BLaER1 (cell line): ENCODE data around the gene KCTD20.
"Not testable (repeated sequence)": the region's sequence is repeated elsewhere in the genome, so short reads cannot be mapped to it uniquely, and the experiment has no call there.

Experiments
- H3K27ac ChIP-seq: shearing (Covaris generic); formaldehyde crosslinking; 2 replicates; pipeline ENCODE4 v1.8.1; 2022
- H3K27me3 ChIP-seq: shearing (Covaris generic); formaldehyde crosslinking; 2 replicates; pipeline ENCODE4 v1.8.1; 2022
- H3K36me3 ChIP-seq: shearing (Covaris generic); formaldehyde crosslinking; 2 replicates; pipeline ENCODE4 v1.8.1; 2022
- H3K4me1 ChIP-seq: shearing (Covaris generic); formaldehyde crosslinking; 2 replicates; pipeline ENCODE4 v1.8.1; 2022
- H3K4me2 ChIP-seq: shearing (Covaris generic); formaldehyde crosslinking; 2 replicates; pipeline ENCODE4 v1.8.1; 2022
- H3K4me3 ChIP-seq: shearing (Covaris generic); formaldehyde crosslinking; 2 replicates; pipeline ENCODE4 v1.8.1; 2022
- H3K9ac ChIP-seq: shearing (Covaris generic); formaldehyde crosslinking; 2 replicates; pipeline ENCODE4 v1.8.1; 2022
- H3K9me3 ChIP-seq: shearing (Covaris generic); formaldehyde crosslinking; 2 replicates; pipeline ENCODE4 v1.8.1; 2022
- H4K20me1 ChIP-seq: shearing (Covaris generic); formaldehyde crosslinking; 2 replicates; pipeline ENCODE4 v1.8.1; 2022
- Cebpa-rat ChIP-seq: shearing (Covaris generic); IDR thresholded peaks from 2 replicates; pipeline ENCODE4 v1.8.1; 2022

Gene KCTD20

DNA sequence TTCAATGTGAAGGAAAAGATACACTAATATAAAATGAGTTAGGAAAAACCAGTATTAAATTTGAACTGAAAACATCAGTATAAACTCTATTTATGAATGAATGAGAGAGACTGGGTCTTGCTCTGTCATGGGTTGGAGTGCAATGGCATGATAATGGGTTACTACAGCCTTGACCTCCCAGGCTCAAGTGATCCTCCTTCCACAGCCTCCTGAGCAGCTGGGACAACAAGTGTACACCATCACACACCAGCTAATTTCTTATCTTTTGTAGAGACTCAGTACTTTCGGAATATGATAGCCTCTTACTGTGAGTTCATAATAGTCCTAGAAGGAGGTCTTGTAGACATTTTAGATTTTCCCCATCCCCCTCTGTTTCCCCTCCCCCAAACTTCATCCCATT, 21.4 kb downstream of the KCTD20 start:
- H3K36me3 ChIP-seq: peaks cover 37% of the 10 kb centered on the region
- H3K27me3 ChIP-seq: no peaks in the 10 kb centered on the region
- H3K9me3 ChIP-seq: peaks cover 20% of the 10 kb centered on the region; the same call in 1 of the 2 replicates
- peaks cover 62% of the 10 kb centered on the region for H4K20me1 ChIP-seq
- H3K9ac ChIP-seq: no peak overlapping the region
- H3K27ac ChIP-seq: no peak overlapping the region
- no peak overlapping the region for H3K4me2 ChIP-seq
- H3K4me1 ChIP-seq: peaks cover 11% of the 10 kb centered on the region
- no peak for TF ChIP-seq Cebpa-rat
- H3K4me3 ChIP-seq: no peak overlapping the region

DNA sequence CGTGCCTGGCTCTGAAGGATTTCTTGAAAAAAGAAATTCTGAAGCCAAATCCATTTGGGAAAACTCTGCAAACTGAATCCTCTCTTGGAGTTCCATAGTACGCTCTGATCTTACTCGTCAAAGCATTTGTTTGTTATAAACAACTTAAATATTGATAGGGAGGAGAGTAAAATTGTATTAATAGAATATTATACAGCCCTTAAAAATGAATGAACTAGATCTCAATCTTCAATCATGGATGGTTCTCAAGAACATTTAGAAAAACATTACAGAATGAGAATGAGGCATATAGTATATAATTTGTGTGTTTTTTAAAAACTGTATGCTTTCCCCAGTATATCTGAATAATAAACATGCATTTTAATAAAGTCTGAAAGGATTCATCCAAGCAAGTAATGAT, 24.8 kb downstream of the KCTD20 start:
- no peak for TF ChIP-seq Cebpa-rat
- Histone ChIP-seq H3K4me1 (peaks cover 22% of the 10 kb centered on the region), H3K27ac (no peak overlapping the region), H3K4me2 (no peak overlapping the region), H3K4me3 (no peak overlapping the region), H3K9ac (no peak overlapping the region), H3K27me3 (no peaks in the 10 kb centered on the region), H3K9me3 (peaks cover 15% of the 10 kb centered on the region; the same call in 1 of the 2 replicates), H4K20me1 (peaks cover 44% of the 10 kb centered on the region), H3K36me3 (peaks cover 55% of the 10 kb centered on the region)

DNA sequence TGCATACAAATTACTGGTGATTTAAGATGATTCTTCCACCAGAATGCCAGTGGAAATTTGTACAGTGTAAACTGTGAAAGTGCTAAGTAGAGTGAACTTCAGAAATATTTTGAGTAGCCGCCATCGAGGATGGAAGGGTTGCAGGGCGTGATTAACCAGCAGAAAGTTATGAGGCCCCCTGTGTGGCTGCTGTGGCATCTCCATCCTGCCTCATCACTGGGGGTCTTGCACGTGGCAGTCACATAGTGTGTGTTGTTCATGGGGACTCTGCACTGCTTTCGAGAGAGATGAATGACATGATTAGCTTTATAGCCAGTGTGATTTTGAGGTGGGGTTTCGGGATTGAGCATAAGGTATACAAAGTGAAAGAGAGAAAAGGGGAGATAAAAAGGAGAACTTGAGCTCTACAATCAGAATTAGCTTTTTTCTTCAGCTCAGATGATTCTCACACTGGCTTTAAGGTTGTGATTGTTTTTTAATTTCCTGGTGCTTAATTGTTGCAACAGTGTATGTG, 26.4 kb downstream of the KCTD20 start:
- Histone ChIP-seq H3K27ac (no peak overlapping the region), H3K36me3 (peaks cover 58% of the 10 kb centered on the region), H3K9ac (no peak overlapping the region), H3K9me3 (peaks cover 15% of the 10 kb centered on the region; the same call in 1 of the 2 replicates), H3K4me2 (peak overlapping the region; percentile 25), H3K4me3 (no peak overlapping the region), H3K4me1 (peaks cover 29% of the 10 kb centered on the region), H3K27me3 (no peaks in the 10 kb centered on the region), H4K20me1 (peaks cover 28% of the 10 kb centered on the region)
- TF ChIP-seq Cebpa-rat: no peak

DNA sequence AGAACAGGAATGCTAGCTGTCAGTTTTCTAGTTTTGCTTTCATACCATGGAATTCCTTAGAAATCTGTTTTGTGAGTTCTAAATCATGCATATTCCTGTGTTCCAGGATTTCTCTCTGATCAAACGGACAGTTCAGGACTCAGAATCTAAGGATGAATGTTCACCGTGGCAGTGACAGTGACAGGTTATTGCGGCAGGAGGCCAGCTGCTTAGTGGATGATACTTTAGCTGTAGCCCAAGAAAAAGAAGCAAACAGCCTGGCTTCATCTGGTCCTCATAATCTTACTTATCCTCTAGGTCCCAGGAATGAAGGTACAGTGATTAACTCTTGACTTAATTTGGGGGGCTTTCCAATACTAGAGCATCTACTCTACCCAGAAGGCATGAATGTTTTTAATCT, 27.1 kb downstream of the KCTD20 start:
- Histone ChIP-seq H3K4me3 (no peak overlapping the region), H4K20me1 (peaks cover 26% of the 10 kb centered on the region), H3K27me3 (no peaks in the 10 kb centered on the region), H3K9ac (no peak overlapping the region), H3K27ac (0 out of 2 replicates have a peak overlapping the region, but pooled peaks have one; percentile 18), H3K4me2 (no peak overlapping the region), H3K4me1 (peaks cover 36% of the 10 kb centered on the region), H3K36me3 (peaks cover 65% of the 10 kb centered on the region), H3K9me3 (peaks cover 15% of the 10 kb centered on the region; the same call in 1 of the 2 replicates)
- TF ChIP-seq Cebpa-rat: no peak

DNA sequence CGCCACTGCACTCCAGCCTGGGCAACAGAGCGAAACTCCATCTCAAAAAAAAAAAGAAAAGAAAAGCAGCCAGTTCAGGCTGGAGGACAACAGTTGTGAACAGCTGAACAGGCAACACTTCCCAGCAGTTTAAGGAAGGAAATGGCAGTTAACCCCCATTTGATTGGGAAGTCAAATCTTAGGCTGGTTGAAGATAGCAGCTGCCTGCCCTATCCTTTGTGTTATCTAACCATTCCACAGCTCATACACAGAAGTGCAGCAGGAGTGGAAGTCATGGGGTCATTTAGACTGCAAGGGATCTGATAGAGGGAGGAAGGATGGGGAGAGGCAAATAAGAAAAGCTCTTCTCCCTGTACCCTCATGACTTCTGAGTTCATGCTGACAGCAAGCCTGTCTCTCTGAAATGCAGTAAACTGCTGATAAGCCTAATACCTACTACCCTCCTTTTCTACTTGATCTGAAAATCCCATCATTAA, 35.3 kb downstream of the KCTD20 start:
- Histone ChIP-seq H3K27me3 (no peaks in the 10 kb centered on the region), H3K27ac (peak overlapping the region; percentile 82), H3K9me3 (no peaks in the 10 kb centered on the region), H3K4me2 (peak overlapping the region; percentile 69), H3K9ac (peak overlapping the region; percentile 50), H4K20me1 (no peaks in the 10 kb centered on the region), H3K4me3 (peak overlapping the region; percentile 38), H3K4me1 (peaks cover 80% of the 10 kb centered on the region), H3K36me3 (peaks cover 59% of the 10 kb centered on the region)
- no peak for TF ChIP-seq Cebpa-rat

DNA sequence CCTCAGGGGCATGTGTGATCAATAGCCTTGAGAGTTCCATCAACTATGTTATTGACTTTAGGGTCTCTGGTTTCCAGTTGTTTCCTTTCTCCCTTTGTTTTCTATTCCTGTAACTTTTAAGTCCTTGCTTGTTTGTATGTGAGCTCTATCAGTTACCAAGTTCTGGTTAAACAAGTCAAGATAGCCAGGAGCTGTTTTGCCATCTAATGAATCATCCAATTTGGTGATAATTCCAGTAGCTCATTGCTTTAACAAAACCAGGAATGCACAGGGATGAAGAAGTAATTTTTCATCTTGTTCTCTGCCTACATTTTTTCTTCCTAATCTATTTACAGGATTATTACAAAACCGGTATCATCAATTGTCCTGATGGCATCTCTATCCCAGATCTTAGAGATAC, 36.5 kb downstream of the KCTD20 start:
- H3K9ac ChIP-seq: peak overlapping the region; percentile 50; the same call in 1 of the 2 replicates
- H3K4me2 ChIP-seq: peak overlapping the region; percentile 69
- H3K27me3 ChIP-seq: no peaks in the 10 kb centered on the region
- H4K20me1 ChIP-seq: no peaks in the 10 kb centered on the region
- H3K4me3 ChIP-seq: peak overlapping the region; percentile 28; the same call in 1 of the 2 replicates
- no peak for TF ChIP-seq Cebpa-rat
- H3K36me3 ChIP-seq: peaks cover 56% of the 10 kb centered on the region
- no peaks in the 10 kb centered on the region for H3K9me3 ChIP-seq
- H3K27ac ChIP-seq: peak overlapping the region; percentile 82
- H3K4me1 ChIP-seq: peaks cover 73% of the 10 kb centered on the region

DNA sequence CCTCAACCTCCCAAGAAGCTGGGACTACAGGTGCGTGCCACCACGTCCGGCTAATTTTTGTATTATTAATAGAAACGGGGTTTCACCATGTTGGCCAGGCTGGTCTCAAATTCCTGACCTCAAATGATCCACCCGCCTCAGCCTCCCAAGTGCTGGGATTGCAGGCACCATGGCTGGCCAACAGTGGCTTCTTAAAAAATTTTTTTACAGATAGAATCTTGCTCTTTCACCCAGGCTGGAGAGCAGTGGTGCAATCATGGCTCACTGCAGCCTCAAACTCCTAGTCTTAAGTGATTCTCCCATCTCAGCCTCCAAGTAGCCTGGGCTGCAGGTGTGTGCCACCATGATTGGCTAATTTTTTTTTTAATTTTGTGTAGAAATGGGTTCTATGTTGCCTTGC, 40.5 kb downstream of the KCTD20 start:
- H3K27me3 ChIP-seq, H3K9ac ChIP-seq, H3K27ac ChIP-seq, H4K20me1 ChIP-seq, H3K4me3 ChIP-seq, H3K9me3 ChIP-seq, H3K4me2 ChIP-seq: not testable (repeated sequence)
- peaks cover 77% of the 10 kb centered on the region for H3K36me3 ChIP-seq
- H3K4me1 ChIP-seq: peaks cover 39% of the 10 kb centered on the region

DNA sequence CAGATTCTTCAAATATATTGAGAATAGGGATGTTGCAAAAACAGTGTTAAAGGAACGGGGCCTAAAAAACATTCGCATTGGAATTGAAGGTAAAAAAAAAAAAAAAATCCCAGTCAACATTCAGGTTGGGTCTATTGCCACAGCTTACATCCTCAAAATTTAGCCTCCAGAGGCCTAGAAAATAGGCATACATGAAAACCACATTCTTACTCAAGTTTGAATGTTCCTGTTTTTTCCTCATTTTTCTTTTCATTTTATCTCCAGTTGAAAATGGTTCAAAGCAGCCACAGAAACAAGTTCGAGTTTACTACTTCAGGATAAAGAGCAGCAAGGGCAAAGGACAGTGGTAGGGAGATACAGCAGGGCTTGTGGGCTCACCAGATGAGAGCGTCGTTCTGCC, 41.9 kb downstream of the KCTD20 start:
- no peak overlapping the region for H3K9ac ChIP-seq
- H3K36me3 ChIP-seq: peaks cover 86% of the 10 kb centered on the region

DNA sequence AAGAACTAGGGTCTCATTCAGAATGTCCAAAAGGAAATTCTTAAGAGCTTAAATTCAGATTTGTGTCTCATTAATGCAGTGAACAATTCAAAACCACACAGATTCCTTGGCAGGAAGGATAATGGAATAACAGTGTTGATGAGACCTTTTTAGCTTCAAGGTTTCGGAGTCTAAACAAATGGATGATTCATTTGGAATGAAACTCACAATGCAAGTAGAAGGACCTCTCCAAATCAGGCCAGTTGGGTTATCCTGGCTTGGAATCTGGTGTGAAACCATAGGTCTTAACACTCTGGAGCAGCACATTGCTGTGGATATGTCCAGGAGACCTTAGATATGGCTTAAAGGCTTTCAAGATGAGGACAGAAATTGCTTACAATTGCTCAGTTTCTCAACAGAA, 44.9 kb downstream of the KCTD20 start:
- no peak overlapping the region for H3K27ac ChIP-seq
- H3K4me2 ChIP-seq: no peak overlapping the region
- H3K36me3 ChIP-seq: peaks cover 91% of the 10 kb centered on the region
- H3K9me3 ChIP-seq: no peaks in the 10 kb centered on the region
- TF ChIP-seq Cebpa-rat: no peak
- no peak overlapping the region for H3K9ac ChIP-seq
- peaks cover 52% of the 10 kb centered on the region for H4K20me1 ChIP-seq
- peaks cover 6% of the 10 kb centered on the region; the same call in 1 of the 2 replicates for H3K4me1 ChIP-seq
- no peak overlapping the region for H3K4me3 ChIP-seq
- no peaks in the 10 kb centered on the region for H3K27me3 ChIP-seq

More for the DNA sequence above, 41.9 kb downstream of the KCTD20 start:
- H3K27me3 ChIP-seq: no peaks in the 10 kb centered on the region
- no peaks in the 10 kb centered on the region for H3K9me3 ChIP-seq
- H4K20me1 ChIP-seq: peaks cover 24% of the 10 kb centered on the region
- no peak overlapping the region for H3K27ac ChIP-seq
- no peak overlapping the region for H3K4me2 ChIP-seq
- peaks cover 25% of the 10 kb centered on the region for H3K4me1 ChIP-seq
- H3K4me3 ChIP-seq: no peak overlapping the region
- no peak for TF ChIP-seq Cebpa-rat

DNA sequence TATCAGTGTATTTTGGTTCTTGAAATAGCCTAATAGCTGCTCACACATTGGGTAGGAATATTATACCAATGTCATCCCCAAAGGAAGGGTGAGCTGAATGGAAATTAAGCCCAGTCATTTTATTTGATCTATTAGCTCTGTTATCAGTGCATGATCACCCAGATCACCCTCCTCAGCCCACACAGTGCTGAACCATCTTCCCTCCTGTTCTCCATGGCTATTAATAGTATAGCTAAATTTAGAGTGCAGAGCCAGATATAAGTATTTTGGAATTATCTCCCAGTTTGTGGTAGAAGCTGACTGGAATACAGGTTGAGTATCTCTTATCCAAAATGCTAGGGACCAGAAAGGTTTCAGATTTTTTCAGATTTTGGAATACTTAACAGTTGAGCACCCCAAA, 45.4 kb downstream of the KCTD20 start:
- H3K27ac ChIP-seq: no peak overlapping the region
- no peak overlapping the region for H3K9ac ChIP-seq
- H4K20me1 ChIP-seq: peaks cover 57% of the 10 kb centered on the region
- no peaks in the 10 kb centered on the region for H3K27me3 ChIP-seq
- no peak overlapping the region for H3K4me2 ChIP-seq
- peaks cover 91% of the 10 kb centered on the region for H3K36me3 ChIP-seq
- no peak overlapping the region for H3K4me3 ChIP-seq
- peaks cover 6% of the 10 kb centered on the region; the same call in 1 of the 2 replicates for H3K4me1 ChIP-seq
- H3K9me3 ChIP-seq: no peaks in the 10 kb centered on the region
- TF ChIP-seq Cebpa-rat: no peak
